ENCODE measurements around the gene UBE3B. TPM values are rescaled to one million over a fixed set of nuclear protein-coding genes. Genes with fewer than 3 reads are reported as not detected.

UBE3B gene
- total RNA-seq, 1 donor from 2014 or later, result 32.2 TPM

- H3K36me3 ChIP-seq, result peaks cover 6 to 73% of the 10 kb centered on the region in 2 donors
- no peak for DNase-seq (ENCODE audit: extremely low spot score in 2 of 2)
These were observed 42.4 kb downstream of the UBE3B start for GRCh38 chr12:109519787-109520186.

GRCh38 chr12:109521831-109522230 is 44.4 kb downstream of the UBE3B start:
- Histone ChIP-seq H3K27me3 (no peaks in the 10 kb centered on the region), H3K27ac (no peak overlapping the region), H3K4me1 (no peaks in the 10 kb centered on the region), H3K9me3 (no peaks in the 10 kb centered on the region), H3K36me3 (peaks cover 6 to 79% of the 10 kb centered on the region in 2 donors), H3K4me3 (no peak overlapping the region)
- no peak for TF ChIP-seq CTCF (IDR thresholded peaks at IDR 0.05)
- TF ChIP-seq POLR2AphosphoS5 (IDR thresholded peaks at IDR 0.05; ENCODE audit: insufficient read depth in 1 of 2, low read depth in 1 of 2), result no peak
- TF ChIP-seq POLR2A (IDR thresholded peaks at IDR 0.05), result no peak
- no peak for DNase-seq (ENCODE audit: extremely low spot score in 2 of 2)
- intact Hi-C loops (cut with DNase I), result loop anchor here (10.0 kb wide), 1 partner anchor 253 kb away; no protein-coding TSS in a partner anchor

More at GRCh38 chr12:109519787-109520186, 42.4 kb downstream of the UBE3B start:
- Histone ChIP-seq H3K27ac (no peak overlapping the region), H3K9me3 (no peaks in the 10 kb centered on the region), H3K4me1 (no peaks in the 10 kb centered on the region), H3K4me3 (no peak overlapping the region), H3K27me3 (no peaks in the 10 kb centered on the region)
- TF ChIP-seq POLR2A (IDR thresholded peaks at IDR 0.05) (no peak), CTCF (IDR thresholded peaks at IDR 0.05) (no peak), POLR2AphosphoS5 (IDR thresholded peaks at IDR 0.05; ENCODE audit: insufficient read depth in 1 of 2, low read depth in 1 of 2) (no peak)
- intact Hi-C loops (cut with DNase I), result loop anchor here (10.0 kb wide), 1 partner anchor 255 kb away; no protein-coding TSS in a partner anchor

GRCh38 chr12:109523071-109523470 is 45.6 kb downstream of the UBE3B start:
- H3K27me3 ChIP-seq, result no peaks in the 10 kb centered on the region
- H3K9me3 ChIP-seq, result no peaks in the 10 kb centered on the region
- H3K36me3 ChIP-seq, result peaks cover 6 to 79% of the 10 kb centered on the region in 2 donors
- DNase-seq (ENCODE audit: extremely low spot score in 2 of 2), result no peak
- no peak overlapping the region for H3K4me3 ChIP-seq
- TF ChIP-seq POLR2A (IDR thresholded peaks at IDR 0.05) (no peak), POLR2AphosphoS5 (IDR thresholded peaks at IDR 0.05; ENCODE audit: insufficient read depth in 1 of 2, low read depth in 1 of 2) (no peak), CTCF (IDR thresholded peaks at IDR 0.05) (no peak)
- H3K27ac ChIP-seq, result no peak overlapping the region
- H3K4me1 ChIP-seq, result no peaks in the 10 kb centered on the region
- intact Hi-C loops (cut with DNase I), result loop anchor here (10.0 kb wide), 1 partner anchor 252 kb away; no protein-coding TSS in a partner anchor

GRCh38 chr12:109523504-109523903 is 46.1 kb downstream of the UBE3B start:
- no peak overlapping the region for H3K4me3 ChIP-seq
- intact Hi-C loops (cut with DNase I), result loop anchor here (10.0 kb wide), 1 partner anchor 251 kb away; no protein-coding TSS in a partner anchor
- no peak for DNase-seq (ENCODE audit: extremely low spot score in 2 of 2)
- H3K4me1 ChIP-seq, result no peaks in the 10 kb centered on the region
- H3K9me3 ChIP-seq, result no peaks in the 10 kb centered on the region
- peaks cover 6 to 79% of the 10 kb centered on the region in 2 donors for H3K36me3 ChIP-seq
- no peaks in the 10 kb centered on the region for H3K27me3 ChIP-seq
- no peak overlapping the region for H3K27ac ChIP-seq
- TF ChIP-seq POLR2A (IDR thresholded peaks at IDR 0.05) (no peak), POLR2AphosphoS5 (IDR thresholded peaks at IDR 0.05; ENCODE audit: insufficient read depth in 1 of 2, low read depth in 1 of 2) (no peak), CTCF (IDR thresholded peaks at IDR 0.05) (no peak)

GRCh38 chr12:109524466-109525278 is 47.2 kb downstream of the UBE3B start:
- peaks cover 6 to 80% of the 10 kb centered on the region in 2 donors for H3K36me3 ChIP-seq
- no peak for DNase-seq (ENCODE audit: extremely low spot score in 2 of 2)
- H3K4me1 ChIP-seq, result no peaks in the 10 kb centered on the region
- H3K27ac ChIP-seq, result no peak overlapping the region
- H3K4me3 ChIP-seq, result no peak overlapping the region
- intact Hi-C loops (cut with DNase I), result loop anchor here (10.0 kb wide), 1 partner anchor 250 kb away; no protein-coding TSS in a partner anchor
- H3K27me3 ChIP-seq, result no peaks in the 10 kb centered on the region
- no peaks in the 10 kb centered on the region for H3K9me3 ChIP-seq
- TF ChIP-seq CTCF (IDR thresholded peaks at IDR 0.05) (no peak), POLR2AphosphoS5 (IDR thresholded peaks at IDR 0.05; ENCODE audit: insufficient read depth in 1 of 2, low read depth in 1 of 2) (no peak), POLR2A (IDR thresholded peaks at IDR 0.05) (no peak)
